Measurements from ENCODE around the gene COL6A3.

Gene COL6A3

GRCh38 chr2:237324405-237324831, 89.5 kb downstream of the COL6A3 start:
- no peak for ATAC-seq (replicated peaks)
- Mint-ChIP-seq H3K9me3 (no peaks in the 10 kb centered on the region), H3K4me1 (peaks cover 0 to 1% of the 10 kb centered on the region in 2 donors), H3K36me3 (no peaks in the 10 kb centered on the region), H3K27me3 (peaks cover 9 to 19% of the 10 kb centered on the region in 2 donors), H3K4me3 (no peak overlapping the region), H3K27ac (no peak overlapping the region)
- no peak for DNase-seq

DNA sequence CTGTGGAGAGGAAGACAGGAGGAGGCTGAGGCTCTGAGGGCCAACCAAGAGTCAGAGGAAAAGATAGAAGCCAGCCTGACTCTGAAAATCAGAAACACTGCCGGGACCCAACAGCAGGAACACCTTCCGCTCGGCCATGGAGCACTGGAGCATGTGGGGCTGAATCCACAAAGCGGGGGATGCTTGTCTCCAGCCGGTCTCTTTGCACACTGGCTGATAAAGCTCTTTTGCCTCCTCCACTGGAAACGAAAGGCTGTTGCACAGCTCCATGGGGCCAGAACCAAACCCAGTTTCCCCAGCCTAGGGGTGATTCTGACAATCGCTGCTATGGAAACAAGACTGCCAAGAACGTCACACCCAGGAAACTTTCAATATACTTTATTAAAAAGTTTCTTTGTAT, 90.3 kb downstream of the COL6A3 start:
- ATAC-seq (replicated peaks): no peak
- peaks cover 9 to 23% of the 10 kb centered on the region in 2 donors for H3K27me3 Mint-ChIP-seq
- H3K9me3 Mint-ChIP-seq: no peaks in the 10 kb centered on the region
- H3K4me1 Mint-ChIP-seq: peaks cover 0 to 1% of the 10 kb centered on the region in 2 donors
- no peak for DNase-seq
- no peak overlapping the region for H3K4me3 Mint-ChIP-seq
- H3K27ac Mint-ChIP-seq: no peak overlapping the region
- H3K36me3 Mint-ChIP-seq: no peaks in the 10 kb centered on the region

DNA sequence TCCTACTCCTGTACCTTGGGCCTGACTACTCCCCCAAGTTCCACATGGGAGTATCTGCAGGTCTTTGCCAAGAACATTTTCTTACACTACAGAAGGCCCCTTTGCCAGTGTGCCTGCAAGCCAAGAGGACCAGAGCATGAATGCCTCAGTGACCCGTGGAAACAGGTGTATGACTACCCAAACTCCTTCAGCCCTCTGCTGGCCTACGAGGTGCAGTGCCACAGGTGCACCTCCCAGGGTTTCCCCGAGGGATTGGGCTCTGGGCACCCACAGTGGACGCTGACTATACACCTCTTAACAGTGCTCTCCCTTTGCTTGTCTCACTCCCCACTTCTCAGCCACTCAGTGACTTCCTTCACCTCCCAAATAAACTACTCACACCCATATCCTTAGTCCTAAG, 91.4 kb downstream of the COL6A3 start:
- Mint-ChIP-seq H3K36me3 (no peaks in the 10 kb centered on the region), H3K4me1 (peaks cover 0 to 1% of the 10 kb centered on the region in 2 donors), H3K4me3 (no peak overlapping the region), H3K27me3 (peaks cover 9 to 26% of the 10 kb centered on the region in 2 donors), H3K9me3 (no peaks in the 10 kb centered on the region), H3K27ac (no peak overlapping the region)
- DNase-seq (no peak), ATAC-seq (replicated peaks) (peak in 1 of 2 donors; percentile 31)

- Mint-ChIP-seq H3K27ac (no peak overlapping the region), H3K27me3 (peaks cover 9 to 26% of the 10 kb centered on the region in 2 donors), H3K4me1 (peaks cover 0 to 1% of the 10 kb centered on the region in 2 donors), H3K4me3 (no peak overlapping the region), H3K36me3 (no peaks in the 10 kb centered on the region), H3K9me3 (no peaks in the 10 kb centered on the region)
- ATAC-seq (replicated peaks): no peak
- no peak for DNase-seq
Observed at GRCh38 chr2:237321746-237322145, 92.2 kb downstream of the COL6A3 start.

GRCh38 chr2:237320801-237321560, 93.0 kb downstream of the COL6A3 start:
- no peak for DNase-seq

GRCh38 chr2:237319887-237320286, 94.1 kb downstream of the COL6A3 start:
- H3K27me3 Mint-ChIP-seq: peaks cover 9 to 26% of the 10 kb centered on the region in 2 donors
- no peaks in the 10 kb centered on the region for H3K36me3 Mint-ChIP-seq
- no peak for DNase-seq
- no peak overlapping the region for H3K27ac Mint-ChIP-seq
- no peaks in the 10 kb centered on the region for H3K9me3 Mint-ChIP-seq
- peaks cover 0 to 1% of the 10 kb centered on the region in 2 donors for H3K4me1 Mint-ChIP-seq
- no peak for ATAC-seq (replicated peaks)
- no peak overlapping the region for H3K4me3 Mint-ChIP-seq

More at GRCh38 chr2:237320801-237321560, 93.0 kb downstream of the COL6A3 start:
- Mint-ChIP-seq H3K36me3 (no peaks in the 10 kb centered on the region), H3K4me3 (no peak overlapping the region), H3K27me3 (peaks cover 9 to 26% of the 10 kb centered on the region in 2 donors), H3K9me3 (no peaks in the 10 kb centered on the region), H3K27ac (no peak overlapping the region), H3K4me1 (peaks cover 0 to 1% of the 10 kb centered on the region in 2 donors)
- ATAC-seq (replicated peaks): no peak

DNA sequence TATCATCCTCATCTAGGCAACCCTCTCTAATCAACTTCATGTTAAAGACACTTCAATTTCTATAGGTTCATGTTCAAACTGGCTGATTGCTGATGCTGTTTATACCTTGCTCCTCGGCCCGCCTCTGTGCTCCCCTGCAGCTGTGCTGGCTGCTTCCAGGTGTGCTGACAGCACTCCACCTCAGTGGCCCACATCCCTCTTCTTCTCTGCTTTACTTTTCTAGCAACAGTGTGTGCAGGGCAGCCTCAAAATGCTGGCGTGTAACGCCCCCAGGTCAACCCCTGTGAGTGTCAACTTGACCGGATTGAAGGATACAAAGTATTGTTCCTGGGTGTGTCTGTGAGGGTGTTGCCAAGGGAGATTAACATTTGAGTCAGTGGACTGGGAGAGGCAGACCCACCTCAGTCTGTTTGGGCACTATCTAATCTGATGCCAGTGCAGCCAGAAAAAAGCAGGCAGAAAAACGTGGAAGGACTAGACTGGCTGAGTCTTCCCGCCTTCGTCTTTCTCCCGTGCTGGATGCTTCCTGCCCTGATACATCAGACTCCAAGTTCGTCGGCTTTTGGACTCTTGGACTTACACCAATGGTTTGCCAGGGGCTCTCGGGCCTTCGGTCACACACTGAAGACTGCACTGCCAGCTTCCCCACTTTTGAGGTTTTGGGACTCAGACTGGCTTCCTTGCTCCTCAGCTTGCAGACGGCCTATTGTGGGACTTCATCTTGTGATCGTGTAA, 94.7 kb downstream of the COL6A3 start:
- Mint-ChIP-seq H3K4me3 (no peak overlapping the region), H3K36me3 (no peaks in the 10 kb centered on the region), H3K27ac (no peak overlapping the region), H3K27me3 (peaks cover 9 to 28% of the 10 kb centered on the region in 2 donors), H3K9me3 (no peaks in the 10 kb centered on the region), H3K4me1 (peaks cover 0 to 1% of the 10 kb centered on the region in 2 donors)
- DNase-seq: no peak
- ATAC-seq (replicated peaks): no peak

- Mint-ChIP-seq H3K4me3 (no peak overlapping the region), H3K27me3 (peaks cover 15 to 26% of the 10 kb centered on the region in 2 donors), H3K27ac (no peak overlapping the region), H3K36me3 (no peaks in the 10 kb centered on the region), H3K4me1 (no peaks in the 10 kb centered on the region), H3K9me3 (no peaks in the 10 kb centered on the region)
- no peak for DNase-seq
- no peak for ATAC-seq (replicated peaks)
Observed at GRCh38 chr2:237316339-237316738, 97.6 kb downstream of the COL6A3 start.

GRCh38 chr2:237315829-237316225, 98.1 kb downstream of the COL6A3 start:
- no peak overlapping the region for H3K27ac Mint-ChIP-seq
- H3K4me1 Mint-ChIP-seq: no peaks in the 10 kb centered on the region

DNA sequence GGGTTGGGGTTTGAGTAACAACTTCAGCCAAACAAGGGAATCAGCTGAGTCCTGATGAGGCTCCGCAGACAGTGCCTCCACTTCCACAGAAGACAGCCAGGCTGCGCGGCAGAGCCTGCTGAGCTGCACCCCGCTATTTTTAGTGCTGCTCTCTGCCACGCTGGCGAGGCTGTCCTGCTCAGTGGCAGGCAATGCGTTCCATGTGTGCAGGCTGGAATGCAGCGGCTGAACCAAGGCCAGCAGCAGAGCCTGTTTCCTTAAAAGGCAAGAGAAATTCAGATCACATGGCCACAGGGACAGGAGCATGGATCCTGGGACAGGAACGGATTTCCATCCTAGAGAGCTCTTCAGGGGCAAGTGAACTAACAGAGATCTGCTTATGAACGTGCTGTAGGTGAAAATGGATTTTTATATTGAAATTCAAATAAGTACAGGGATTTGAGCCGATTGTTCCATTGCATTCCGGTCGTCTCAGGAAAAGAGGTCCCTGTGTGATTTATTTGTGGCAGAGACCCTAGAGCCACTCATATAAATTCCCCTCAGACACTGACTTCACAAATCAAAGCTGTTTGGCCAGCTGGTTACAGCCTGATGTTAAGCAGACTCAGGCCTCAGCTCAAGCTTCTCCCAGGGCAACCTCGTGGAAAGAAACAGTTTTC, 98.7 kb downstream of the COL6A3 start:
- H3K4me1 Mint-ChIP-seq: no peaks in the 10 kb centered on the region
- DNase-seq (no peak), ATAC-seq (replicated peaks) (no peak)

More at GRCh38 chr2:237315829-237316225, 98.1 kb downstream of the COL6A3 start:
- DNase-seq: no peak
- no peaks in the 10 kb centered on the region for H3K36me3 Mint-ChIP-seq
- no peak for ATAC-seq (replicated peaks)
- peaks cover 17 to 23% of the 10 kb centered on the region in 2 donors for H3K27me3 Mint-ChIP-seq
- no peaks in the 10 kb centered on the region for H3K9me3 Mint-ChIP-seq
- H3K4me3 Mint-ChIP-seq: no peak overlapping the region

GRCh38 chr2:237314681-237315080, 99.3 kb downstream of the COL6A3 start:
- Mint-ChIP-seq H3K4me3 (no peak overlapping the region), H3K27me3 (peaks cover 13 to 15% of the 10 kb centered on the region in 2 donors), H3K4me1 (no peaks in the 10 kb centered on the region), H3K27ac (no peak overlapping the region), H3K9me3 (no peaks in the 10 kb centered on the region), H3K36me3 (no peaks in the 10 kb centered on the region)
- DNase-seq (no peak), ATAC-seq (replicated peaks) (no peak)

More for the DNA sequence above, 98.7 kb downstream of the COL6A3 start:
- H3K4me3 Mint-ChIP-seq: no peak overlapping the region
- no peaks in the 10 kb centered on the region for H3K36me3 Mint-ChIP-seq
- no peak overlapping the region for H3K27ac Mint-ChIP-seq
- no peaks in the 10 kb centered on the region for H3K9me3 Mint-ChIP-seq
- peaks cover 18 to 19% of the 10 kb centered on the region in 2 donors for H3K27me3 Mint-ChIP-seq

DNA sequence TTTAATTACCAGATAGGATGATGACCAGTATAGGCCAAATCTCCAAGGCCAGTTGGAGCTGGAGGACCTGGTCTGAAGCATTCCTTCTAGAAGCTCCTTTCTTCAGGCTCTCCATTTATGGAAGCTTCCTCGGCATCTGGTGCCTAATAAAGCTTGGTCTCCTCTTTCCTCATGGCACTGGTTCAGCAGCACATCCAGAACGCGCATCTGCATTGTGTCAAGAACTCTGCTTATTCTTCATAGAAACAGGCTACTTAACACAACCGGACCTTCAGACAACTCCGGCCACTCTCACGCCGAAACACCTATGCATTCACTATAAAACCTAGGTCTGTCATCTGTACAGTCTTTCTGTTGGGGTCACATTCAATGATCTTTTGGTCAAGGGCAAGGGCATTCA, 99.8 kb downstream of the COL6A3 start:
- no peak overlapping the region for H3K27ac Mint-ChIP-seq
- peaks cover 13 to 14% of the 10 kb centered on the region in 2 donors for H3K27me3 Mint-ChIP-seq
- H3K4me3 Mint-ChIP-seq: no peak overlapping the region
- H3K9me3 Mint-ChIP-seq: no peaks in the 10 kb centered on the region
- DNase-seq (no peak), ATAC-seq (replicated peaks) (no peak)
- H3K36me3 Mint-ChIP-seq: no peaks in the 10 kb centered on the region
- no peaks in the 10 kb centered on the region for H3K4me1 Mint-ChIP-seq

DNA sequence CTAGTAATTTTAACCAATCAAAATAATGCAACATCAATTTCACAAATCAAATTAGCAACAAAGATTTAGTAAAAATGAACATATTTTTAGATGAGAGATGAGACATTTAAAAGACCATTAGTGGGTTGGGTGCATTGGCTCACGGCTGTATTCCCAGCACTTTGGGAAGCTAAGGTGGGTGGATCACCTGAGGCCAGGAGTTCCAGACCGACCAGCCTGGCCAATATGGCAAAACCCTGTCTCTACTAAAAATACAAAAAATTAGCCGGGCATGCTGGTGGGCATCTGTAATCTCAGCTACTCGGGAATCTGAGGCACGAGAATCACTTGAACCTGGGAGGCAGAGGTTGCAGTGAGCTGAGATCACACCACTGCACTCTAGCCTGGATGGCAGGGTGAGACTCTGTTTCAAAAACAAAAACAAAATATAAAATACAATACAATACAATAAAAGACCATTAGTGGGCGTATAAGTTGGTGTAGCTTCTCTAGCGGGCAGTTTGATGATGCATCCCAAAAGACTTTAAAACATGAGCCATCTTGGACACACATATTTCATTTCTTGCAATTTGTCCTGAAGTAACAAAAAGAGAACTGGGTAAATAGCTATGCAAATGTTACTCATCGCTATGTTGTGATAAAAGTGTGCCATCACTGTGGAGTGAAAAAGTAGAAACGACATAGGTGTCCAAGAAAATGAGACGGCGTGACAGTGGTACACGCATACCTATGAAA, 101.8 kb downstream of the COL6A3 start:
- peaks cover 7 to 22% of the 10 kb centered on the region in 2 donors for H3K27me3 Mint-ChIP-seq
- no peak for ATAC-seq (replicated peaks)
- DNase-seq: no peak
- H3K4me1 Mint-ChIP-seq: no peaks in the 10 kb centered on the region
- no peak overlapping the region for H3K4me3 Mint-ChIP-seq
- H3K27ac Mint-ChIP-seq: no peak overlapping the region
- H3K9me3 Mint-ChIP-seq: peaks cover 0 to 1% of the 10 kb centered on the region in 2 donors
- no peaks in the 10 kb centered on the region for H3K36me3 Mint-ChIP-seq
